GM12874 (cell line): ENCODE results near the gene UBL4B.
A peak's percentile ranks its signal among the peaks of the same experiment; 100 is the strongest.

Experiments used
- CTCF ChIP-seq: IDR thresholded peaks from 2 replicates; pipeline ENCODE4 v1.5.1; 2011; ENCODE audit warnings: low read depth, mild to moderate bottlenecking, control low read depth, low read length, moderate library complexity; ENCODE audit not compliant: insufficient read depth

Gene UBL4B

DNA sequence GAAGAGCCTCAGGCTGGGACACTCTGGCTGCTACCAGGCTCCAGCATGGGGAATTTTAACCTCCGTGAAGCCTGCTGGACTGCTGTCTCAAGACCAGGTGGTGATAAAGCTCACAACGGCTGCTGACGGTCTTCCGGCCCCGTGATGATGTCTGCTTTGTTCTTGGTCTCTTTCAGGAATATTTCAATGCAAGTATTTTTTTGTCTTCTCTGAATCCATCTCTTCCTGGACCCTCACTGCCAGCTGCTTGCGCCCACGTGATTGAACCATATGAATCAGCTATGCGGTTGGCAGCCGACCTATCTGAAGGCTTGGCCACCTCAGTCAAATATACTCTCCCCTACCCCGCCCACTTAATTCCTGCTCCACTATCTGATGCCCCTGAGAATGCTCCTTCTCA, 23.4 kb downstream of the UBL4B start:
- no peak for TF ChIP-seq CTCF

GRCh38 chr1:110136911-110137310, 24.7 kb downstream of the UBL4B start:
- no peak for TF ChIP-seq CTCF

DNA sequence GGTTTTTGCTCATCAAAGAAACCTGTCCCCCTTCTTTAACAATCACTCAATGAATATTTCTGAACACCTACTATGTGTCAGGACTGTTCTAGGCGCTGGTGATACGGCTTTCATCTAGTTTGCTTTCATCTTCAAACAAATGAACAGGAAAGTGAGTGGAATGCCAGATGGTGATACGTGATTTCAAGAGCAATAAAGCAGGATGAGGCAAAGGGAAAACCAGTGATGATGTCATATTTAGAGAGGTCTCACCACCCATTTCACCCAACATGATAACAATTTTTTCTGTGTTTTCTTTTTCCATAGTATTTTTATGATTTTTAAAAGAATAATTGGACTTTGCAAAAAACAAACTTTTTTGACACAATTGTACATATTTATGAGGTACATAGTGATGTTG, 26.7 kb downstream of the UBL4B start:
- TF ChIP-seq CTCF = no peak

- TF ChIP-seq CTCF = no peak
Measured at GRCh38 chr1:110144366-110144765, 32.1 kb downstream of the UBL4B start.

- peak; percentile 31; the same call in 1 of the 2 replicates for TF ChIP-seq CTCF
Measured at GRCh38 chr1:110148961-110149360, 36.7 kb downstream of the UBL4B start.

DNA sequence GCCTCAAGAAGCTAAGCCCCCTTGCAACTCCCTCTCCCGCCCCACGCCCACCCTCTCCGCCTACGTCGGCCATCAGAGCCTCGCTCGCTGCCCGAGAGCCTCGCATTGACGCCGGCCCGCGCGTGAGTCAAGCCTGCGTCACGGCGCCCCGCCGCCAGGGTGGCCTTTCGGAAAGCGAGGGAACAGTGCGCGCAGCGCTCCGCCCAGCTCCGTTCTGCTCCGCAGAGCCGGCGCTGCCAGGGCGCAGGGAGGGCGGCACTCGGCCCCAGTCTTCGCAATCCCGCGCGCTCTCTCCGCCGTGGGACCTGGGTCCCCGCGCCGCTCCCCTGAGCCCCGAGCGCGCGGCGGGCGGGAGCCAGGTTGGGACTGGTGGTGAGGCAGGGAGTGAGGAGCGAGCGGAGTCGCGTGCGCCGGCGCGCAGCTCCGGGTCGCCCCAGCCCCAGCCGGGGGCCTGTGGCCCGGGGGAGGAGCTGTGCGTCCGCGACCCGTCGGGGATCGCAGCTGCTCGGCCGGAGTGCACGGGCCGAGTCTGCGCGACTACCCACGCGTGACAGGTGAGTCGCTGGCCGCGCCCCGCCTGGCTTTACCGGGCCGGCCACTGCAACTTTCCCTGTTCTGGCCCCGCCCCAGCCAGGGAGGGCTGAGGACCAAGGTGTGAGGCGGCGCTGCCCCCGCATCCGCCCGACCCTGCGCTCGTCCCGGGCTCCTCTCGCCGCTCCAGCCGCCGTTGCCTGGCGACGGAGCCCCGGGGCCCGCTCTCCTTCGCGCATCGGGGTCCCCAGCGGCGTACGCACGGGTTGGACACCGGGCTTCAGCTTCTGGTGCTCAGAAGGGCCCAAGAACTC, 38.3 kb downstream of the UBL4B start, which contains the start of gene SLC6A17:
Gene SLC6A17 (plus strand): TSS at position 165 of the 845 bp plus-strand sequence. CDS start 16,436 bp downstream, outside the sequence.
- TF ChIP-seq CTCF = no peak

GRCh38 chr1:110151175-110151669, 39.0 kb downstream of the UBL4B start:
- no peak for TF ChIP-seq CTCF
